Mesenchymal stem cell (in vitro differentiated cells and primary cell): ENCODE measurements around the gene CCDC158.
A peak's percentile ranks its signal among the peaks of the same experiment; 100 is the strongest.

ENCODE experiments used
- DNase-seq: peaks from one replicate; pipeline ENCODE4 v3.0.0-alpha.2; 2013
- H2AFZ ChIP-seq: one replicate; pipeline ENCODE4 v1.6.1; 2013; ENCODE audit warnings: low read depth, mild to moderate bottlenecking, control low read depth, inconsistent platforms, low read length, moderate library complexity
- H2AK5ac ChIP-seq: 2 replicates; pipeline ENCODE4 v1.6.1; 2013; ENCODE audit warnings: low read length, moderate library complexity, mild to moderate bottlenecking, inconsistent platforms; ENCODE audit not compliant: severe bottlenecking
- H2BK120ac ChIP-seq: one replicate; pipeline ENCODE4 v1.6.1; 2013; ENCODE audit warnings: low read depth, mild to moderate bottlenecking, inconsistent platforms, low read length, moderate library complexity
- H2BK12ac ChIP-seq, 2 experiments: one replicate each; pipeline ENCODE4 v1.6.1; 2013; ENCODE audit warnings: inconsistent platforms in 2 of 2, low read length in 2 of 2, mild to moderate bottlenecking in 2 of 2, moderate library complexity in 2 of 2, control low read depth in 1 of 2
- H2BK15ac ChIP-seq: one replicate; pipeline ENCODE4 v1.6.1; 2013; ENCODE audit warnings: mild to moderate bottlenecking, low read depth, inconsistent platforms; ENCODE audit not compliant: poor library complexity, severe bottlenecking
- H2BK5ac ChIP-seq: 2 replicates; pipeline ENCODE4 v1.6.1; 2013; ENCODE audit warnings: low read depth, mild to moderate bottlenecking, low read length, control low read depth, inconsistent platforms; ENCODE audit not compliant: poor library complexity, severe bottlenecking
- H3K14ac ChIP-seq, 2 experiments: one replicate each; pipeline ENCODE4 v1.6.1; 2013; ENCODE audit warnings: inconsistent platforms in 2 of 2, low read length in 2 of 2, control low read depth in 1 of 2, mild to moderate bottlenecking in 1 of 2, moderate library complexity in 1 of 2
- H3K18ac ChIP-seq, 2 experiments: one replicate each; pipeline ENCODE4 v1.6.1; 2013; ENCODE audit warnings: inconsistent platforms in 2 of 2, low read length in 2 of 2, control low read depth in 1 of 2, low read depth in 1 of 2, mild to moderate bottlenecking in 1 of 2
- H3K23ac ChIP-seq, 2 experiments: one replicate each; pipeline ENCODE4 v1.6.1; 2013; ENCODE audit warnings: inconsistent platforms in 2 of 2, low read length in 2 of 2, mild to moderate bottlenecking in 2 of 2, moderate library complexity in 2 of 2, control low read depth in 1 of 2
- H3K27ac ChIP-seq: 2 replicates; pipeline ENCODE4 v1.5.1; 2013; ENCODE audit warnings: mild to moderate bottlenecking, moderate library complexity, low read length, control low read depth, inconsistent platforms; ENCODE audit not compliant: poor library complexity, severe bottlenecking
- H3K27me3 ChIP-seq, 2 experiments: 2 replicates each; pipeline versions ENCODE4 v1.6.1 to v1.7.0; 2013; ENCODE audit warnings: low read length in 2 of 2, mild to moderate bottlenecking in 2 of 2, moderate library complexity in 2 of 2, control low read depth in 1 of 2, inconsistent platforms in 1 of 2; ENCODE audit not compliant: control insufficient read depth in 1 of 2, insufficient read depth in 1 of 2
- H3K36me3 ChIP-seq, 2 experiments: 2 replicates each; pipeline versions ENCODE4 v1.6.1 to v1.7.0; 2013; ENCODE audit warnings: low read length in 2 of 2, control low read depth in 1 of 2, inconsistent platforms in 1 of 2, low read depth in 1 of 2, mild to moderate bottlenecking in 1 of 2; ENCODE audit not compliant: insufficient read depth in 2 of 2, control insufficient read depth in 1 of 2
- H3K4ac ChIP-seq, 2 experiments: one replicate each; pipeline ENCODE4 v1.6.1; 2013; ENCODE audit warnings: inconsistent platforms in 2 of 2, low read length in 2 of 2, mild to moderate bottlenecking in 2 of 2, moderate library complexity in 2 of 2, control low read depth in 1 of 2, low read depth in 1 of 2
- H3K4me1 ChIP-seq: 2 replicates; pipeline ENCODE4 v1.6.1; 2013; ENCODE audit warnings: low read depth, low read length, control low read depth; ENCODE audit not compliant: control insufficient read depth, insufficient read depth
- H3K4me2 ChIP-seq: 2 replicates; pipeline ENCODE4 v1.6.1; 2013; ENCODE audit warnings: low read length, mild to moderate bottlenecking, inconsistent platforms; ENCODE audit not compliant: poor library complexity, severe bottlenecking
- H3K4me3 ChIP-seq, 2 experiments: 2 replicates each; pipeline versions ENCODE4 v1.5.1 to v1.7.0; 2013; ENCODE audit warnings: low read length in 2 of 2, mild to moderate bottlenecking in 2 of 2, control low read depth in 1 of 2, low read depth in 1 of 2; ENCODE audit not compliant: insufficient read depth in 1 of 2
- H3K79me1 ChIP-seq: replicated peaks from 2 replicates; pipeline ENCODE4 v1.6.1; 2013; ENCODE audit warnings: mild to moderate bottlenecking, control low read depth, low read length, inconsistent platforms; ENCODE audit not compliant: poor library complexity, severe bottlenecking
- H3K9ac ChIP-seq: 2 replicates; pipeline ENCODE4 v1.7.0; 2013; ENCODE audit warnings: mild to moderate bottlenecking, low read length, moderate library complexity
- H3K9me3 ChIP-seq: 2 replicates; pipeline ENCODE4 v1.7.0; 2013; ENCODE audit warnings: mild to moderate bottlenecking, low read length; ENCODE audit not compliant: control insufficient read depth
- H4K8ac ChIP-seq: one replicate; pipeline ENCODE4 v1.6.1; 2013; ENCODE audit warnings: inconsistent platforms, mild to moderate bottlenecking, low read length, moderate library complexity
- H4K91ac ChIP-seq: one replicate; pipeline ENCODE4 v1.6.1; 2013; ENCODE audit warnings: mild to moderate bottlenecking, low read length, inconsistent platforms
- WGBS: methylation state at CpG from one replicate; pipeline ENCODE4 v1.1.7; 2013; ENCODE audit warnings: mixed read lengths; 5-methylcytosine and 5-hydroxymethylcytosine counted together

The CCDC158 gene

DNA sequence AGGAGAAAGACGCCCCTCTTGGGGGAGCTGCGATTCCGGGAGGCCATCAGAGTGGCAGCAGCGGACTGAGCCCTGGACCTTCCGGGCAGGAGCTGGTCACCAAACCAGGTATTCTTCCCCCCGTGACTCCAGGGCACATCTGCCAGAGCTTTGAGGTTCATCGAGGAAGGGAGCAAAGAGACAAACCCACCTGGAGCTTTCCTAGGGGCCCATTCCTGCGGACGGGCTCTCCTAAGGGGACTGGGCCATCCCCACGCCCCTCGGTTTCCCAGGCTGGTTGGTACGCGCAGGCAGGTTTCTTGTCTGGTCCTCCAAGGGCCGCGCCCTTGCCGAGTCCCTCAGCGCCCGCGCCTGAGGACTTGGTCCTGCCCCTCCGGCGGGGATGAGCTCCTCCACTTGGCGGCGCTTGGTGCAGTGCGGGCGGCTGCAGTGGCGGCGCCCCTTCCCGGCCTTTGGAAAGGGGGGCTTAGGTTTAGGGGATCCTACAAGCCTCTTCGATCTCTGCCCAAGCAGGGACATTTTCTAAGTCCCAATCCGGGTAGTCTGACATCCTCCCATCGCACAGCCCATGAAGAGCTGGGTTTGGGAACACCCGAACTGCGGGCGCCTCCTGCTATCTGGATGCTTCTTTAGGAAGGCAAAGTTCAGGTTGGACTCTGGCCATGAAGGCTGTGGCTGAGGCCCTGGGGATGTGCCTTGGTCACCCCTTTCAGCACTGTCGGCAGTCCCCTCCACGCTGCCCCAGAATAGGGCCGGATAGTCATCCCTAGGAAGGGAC is 113.9 kb downstream of the CCDC158 start:
- Histone ChIP-seq H3K9me3 (no peaks in the 10 kb centered on the region), H3K27ac (peak overlapping the region; percentile 25), H3K4ac (peak overlapping the region; percentile 34 to 40), H4K8ac (peak overlapping the region; percentile 73), H3K27me3 (no peaks in the 10 kb centered on the region), H2BK120ac (no peak overlapping the region), H3K23ac (no peak overlapping the region), H3K14ac (peak overlapping the region in 1 of 2 experiments; percentile 72), H2AFZ (peak overlapping the region; percentile 94), H2BK5ac (no peak overlapping the region), H4K91ac (peak overlapping the region; percentile 3), H3K36me3 (peaks cover 5 to 19% of the 10 kb centered on the region in 2 experiments), H3K4me1 (peaks cover 7% of the 10 kb centered on the region), H2AK5ac (no peak overlapping the region), H2BK12ac (peak overlapping the region in 1 of 2 experiments; percentile 25), H3K4me2 (peak overlapping the region; percentile 97), H3K4me3 (peak overlapping the region; percentile 66 to 93), H3K9ac (peak overlapping the region; percentile 89), H3K18ac (peak overlapping the region; percentile 45 to 90), H2BK15ac (no peak overlapping the region), H3K79me1 (peaks cover 17% of the 10 kb centered on the region)
- 15% methylated on average over 35 of the region's 37 CpGs for WGBS
- peak; percentile 68 for DNase-seq

DNA sequence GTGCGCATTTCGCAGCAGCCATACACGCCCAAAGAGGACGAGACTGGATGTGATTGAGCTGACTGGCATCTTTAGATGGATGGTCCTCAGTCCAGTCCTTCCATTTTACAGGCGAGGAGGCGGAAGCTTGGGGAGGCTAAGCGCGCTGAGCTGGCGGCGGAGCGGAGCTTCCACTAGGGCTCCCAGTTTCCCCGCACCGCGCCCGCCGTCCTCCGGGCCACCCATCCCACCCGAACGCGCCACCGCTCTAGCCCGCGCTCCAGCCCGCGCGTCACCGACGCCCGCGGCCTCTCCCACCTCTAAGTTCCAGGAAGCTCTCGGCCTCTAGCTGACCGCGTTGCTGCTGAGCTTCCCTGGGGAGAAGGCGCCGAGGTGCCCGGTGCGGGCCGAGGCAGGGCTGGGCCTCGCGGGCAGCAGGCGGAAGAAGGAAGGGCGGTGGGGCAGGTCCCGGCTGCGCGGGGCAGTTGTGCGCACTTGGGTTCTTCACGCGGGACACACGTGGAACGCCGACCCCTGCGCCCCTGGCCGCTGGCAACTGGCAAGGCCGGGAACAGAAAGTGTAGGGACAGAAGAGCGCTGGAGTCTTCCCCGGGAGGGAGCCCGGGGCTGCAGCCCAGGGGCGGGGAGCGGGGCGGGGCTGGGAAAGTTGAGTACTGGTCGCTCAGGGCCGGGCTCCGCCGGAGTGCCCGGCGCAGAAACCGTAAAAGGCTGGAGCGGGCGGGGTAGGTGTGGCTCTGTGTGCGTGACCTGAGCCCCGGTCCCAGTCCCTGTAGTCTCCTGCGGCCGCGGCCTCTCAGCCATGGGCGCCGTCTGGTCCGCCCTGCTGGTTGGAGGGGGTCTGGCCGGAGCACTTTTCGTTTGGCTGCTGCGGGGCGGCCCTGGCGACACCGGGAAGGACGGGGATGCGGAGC is 114.7 kb downstream of the CCDC158 start, which contains the start of gene STBD1:
Gene STBD1 (plus strand): TSS at position 763 of the 911 bp plus-strand sequence. CDS start 37 bp downstream, at position 800.
- Histone ChIP-seq H3K27me3 (no peaks in the 10 kb centered on the region), H3K9ac (peak within 1 kb of the TSS; percentile 89), H2AK5ac (no peak within 1 kb of the TSS), H3K4me3 (peak within 1 kb of the TSS; percentile 66 to 93), H2BK5ac (peak within 1 kb of the TSS; percentile 4), H3K36me3 (peaks cover 5 to 19% of the 10 kb centered on the region in 2 experiments), H2AFZ (peak within 1 kb of the TSS; percentile 94), H3K79me1 (peaks cover 17% of the 10 kb centered on the region), H4K8ac (peak within 1 kb of the TSS; percentile 92), H4K91ac (peak within 1 kb of the TSS; percentile 92), H3K18ac (peak within 1 kb of the TSS; percentile 46 to 90), H3K9me3 (no peaks in the 10 kb centered on the region), H2BK15ac (no peak within 1 kb of the TSS), H3K14ac (peak within 1 kb of the TSS in 1 of 2 experiments; percentile 94), H2BK120ac (peak within 1 kb of the TSS; percentile 29), H3K27ac (peak within 1 kb of the TSS; percentile 25), H3K4ac (peak within 1 kb of the TSS; percentile 62 to 88), H3K4me1 (peaks cover 8% of the 10 kb centered on the region), H3K23ac (no peak within 1 kb of the TSS), H3K4me2 (peak within 1 kb of the TSS; percentile 97), H2BK12ac (peak within 1 kb of the TSS; percentile 25 to 79)
- peak; percentile 78 for DNase-seq
- 2% methylated on average over 68 of the region's 85 CpGs for WGBS

DNA sequence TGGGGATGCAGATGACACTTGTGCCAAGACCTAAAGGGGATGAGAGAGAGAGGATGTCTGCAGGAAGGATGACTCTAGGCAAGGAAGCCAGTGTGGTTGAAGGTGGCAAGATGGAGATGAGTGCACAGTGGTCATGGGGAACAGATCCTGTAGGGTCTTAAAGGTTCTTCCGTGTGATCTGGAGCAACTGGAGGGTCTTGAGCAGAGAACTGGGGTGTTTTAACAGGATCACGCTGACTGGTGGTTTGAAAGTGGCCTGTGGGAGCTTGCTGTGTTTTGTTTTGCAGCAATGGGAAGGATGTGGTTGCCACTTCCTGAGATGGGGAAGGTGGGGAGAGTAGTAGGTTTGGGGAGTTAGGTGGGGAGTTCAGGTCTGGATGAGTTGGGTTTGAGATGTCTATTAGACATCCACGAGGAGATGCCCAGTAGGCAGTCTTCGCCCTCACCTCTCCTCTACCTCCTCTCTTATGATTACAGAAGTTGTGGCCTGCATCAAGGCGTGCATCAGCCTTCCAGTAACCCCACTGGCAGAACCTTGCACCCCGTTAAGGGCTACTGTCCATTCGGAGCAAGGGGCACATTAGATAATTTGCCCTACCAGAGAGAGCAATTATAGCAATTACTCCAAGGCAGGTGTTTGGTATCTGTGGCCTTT is 115.8 kb downstream of the CCDC158 start:
- no peak for DNase-seq
- Histone ChIP-seq H3K4me3 (peak overlapping the region in 1 of 2 experiments; percentile 93), H3K14ac (no peak overlapping the region), H3K27ac (no peak overlapping the region), H3K9me3 (no peaks in the 10 kb centered on the region), H3K18ac (no peak overlapping the region), H3K79me1 (peaks cover 17% of the 10 kb centered on the region), H3K4me1 (peaks cover 7% of the 10 kb centered on the region), H4K91ac (no peak overlapping the region), H3K36me3 (peaks cover 5 to 12% of the 10 kb centered on the region in 2 experiments), H2BK5ac (no peak overlapping the region), H3K27me3 (no peaks in the 10 kb centered on the region), H3K9ac (peak overlapping the region; percentile 89), H2BK120ac (no peak overlapping the region), H4K8ac (peak overlapping the region; percentile 45), H3K4ac (no peak overlapping the region), H3K4me2 (no peak overlapping the region), H2BK12ac (no peak overlapping the region), H2AK5ac (peak overlapping the region; percentile 47), H2BK15ac (peak overlapping the region; percentile 37), H3K23ac (no peak overlapping the region), H2AFZ (no peak overlapping the region)
- 94% methylated on average over 7 of the region's 7 CpGs for WGBS
